DND-41 (cell line): Measurements from ENCODE around the gene PEX16.

Experiments used
- CTCF ChIP-seq: IDR thresholded peaks from 2 replicates; pipeline ENCODE4 v1.5.1; 2012; ENCODE audit warnings: borderline replicate concordance, low read length, moderate library complexity, mild to moderate bottlenecking; ENCODE audit not compliant: poor library complexity, severe bottlenecking; ENCODE audit errors: extremely low read depth
- EZH2 ChIP-seq: IDR thresholded peaks from 3 replicates; pipeline ENCODE4 v1.6.1; 2012; ENCODE audit warnings: borderline replicate concordance, low read depth, mild to moderate bottlenecking, moderate library complexity, low read length, inconsistent platforms; ENCODE audit not compliant: severe bottlenecking

GRCh38 chr11:45934580-45935318, 17.1 kb upstream of the PEX16 start:
- TF ChIP-seq EZH2 (no peak), CTCF (no peak)
